GM21723 (cell line): ENCODE data around the gene UBE2QL1.

Experiments used
- ATAC-seq: cut with Tn5 transposase; IDR thresholded peaks from one replicate; pipeline ENCODE4 v1.9.1; 2021; ENCODE audit warnings: mild to moderate bottlenecking, moderate library complexity; ENCODE audit not compliant: unreplicated experiment

The UBE2QL1 gene, protein sequence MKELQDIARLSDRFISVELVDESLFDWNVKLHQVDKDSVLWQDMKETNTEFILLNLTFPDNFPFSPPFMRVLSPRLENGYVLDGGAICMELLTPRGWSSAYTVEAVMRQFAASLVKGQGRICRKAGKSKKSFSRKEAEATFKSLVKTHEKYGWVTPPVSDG

GRCh38 chr5:6448622-6449464, at the start of gene UBE2QL1:
Gene UBE2QL1, plus strand, starts transcription at chr5:6448859. Its CDS starts 35 bp downstream, at chr5:6448894.
- no peak for ATAC-seq

DNA sequence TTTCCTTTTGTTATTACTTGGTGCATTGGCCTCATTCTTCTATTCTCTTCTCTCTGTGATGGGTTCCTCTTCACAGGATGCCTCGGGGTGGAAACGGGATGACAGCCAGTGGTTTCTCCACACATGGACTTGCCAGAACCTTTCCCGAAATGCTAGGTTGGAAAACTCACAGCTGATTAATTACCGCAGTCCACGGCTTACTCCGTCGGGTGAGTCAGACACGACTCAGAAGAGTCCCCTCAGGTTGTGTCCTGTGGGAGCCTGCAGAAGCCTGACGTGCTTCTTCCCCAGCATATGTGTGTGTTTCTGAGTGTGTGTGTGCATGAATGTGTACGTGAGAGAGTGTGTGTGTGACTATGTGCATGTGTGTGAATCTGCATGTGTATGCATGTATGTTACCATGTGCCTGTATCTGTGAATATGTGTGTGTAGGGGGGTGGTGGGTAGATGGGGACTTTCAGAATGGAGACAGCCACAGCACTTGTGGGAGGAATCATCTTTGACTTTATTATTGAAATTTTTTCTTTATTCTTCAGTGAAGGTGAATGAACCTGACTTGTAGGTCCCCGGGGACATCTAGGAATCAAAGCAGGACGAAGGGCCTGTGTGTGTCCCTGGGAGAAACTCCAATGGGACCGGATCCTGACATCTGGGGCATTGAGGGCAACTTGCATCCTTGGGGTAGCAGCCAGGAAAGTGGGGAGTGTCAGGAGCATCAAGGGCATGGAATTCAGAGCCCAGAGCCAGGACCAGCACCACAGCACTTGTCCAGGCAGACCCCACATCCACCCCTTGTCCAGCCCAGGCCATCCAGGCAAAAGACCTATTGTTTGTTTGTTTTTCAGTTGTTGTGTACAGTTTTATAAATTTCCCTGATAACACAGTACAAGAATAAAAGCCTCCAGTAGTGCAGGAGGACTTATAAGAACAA, 48.4 kb upstream of the UBE2QL1 start:
- no peak for ATAC-seq

DNA sequence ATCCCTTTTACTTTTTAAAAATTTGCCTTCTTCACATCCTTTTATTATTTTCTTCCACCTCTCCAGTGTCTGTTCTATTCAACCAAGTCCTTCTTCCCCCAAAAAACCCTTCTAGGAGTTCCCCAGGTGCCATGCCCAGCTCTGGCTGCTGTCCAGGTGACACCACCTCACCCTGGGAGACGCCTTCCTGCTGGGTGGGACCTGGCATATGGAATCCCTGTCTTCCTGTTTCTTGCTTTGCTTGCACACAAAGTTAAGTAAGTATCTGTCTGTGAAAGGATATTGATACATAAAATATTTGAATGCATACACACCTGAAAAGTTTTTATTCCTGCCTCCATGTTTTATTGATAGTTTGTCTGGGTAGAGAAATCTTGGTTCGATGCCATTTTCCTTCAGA, 47.2 kb upstream of the UBE2QL1 start:
- no peak for ATAC-seq

DNA sequence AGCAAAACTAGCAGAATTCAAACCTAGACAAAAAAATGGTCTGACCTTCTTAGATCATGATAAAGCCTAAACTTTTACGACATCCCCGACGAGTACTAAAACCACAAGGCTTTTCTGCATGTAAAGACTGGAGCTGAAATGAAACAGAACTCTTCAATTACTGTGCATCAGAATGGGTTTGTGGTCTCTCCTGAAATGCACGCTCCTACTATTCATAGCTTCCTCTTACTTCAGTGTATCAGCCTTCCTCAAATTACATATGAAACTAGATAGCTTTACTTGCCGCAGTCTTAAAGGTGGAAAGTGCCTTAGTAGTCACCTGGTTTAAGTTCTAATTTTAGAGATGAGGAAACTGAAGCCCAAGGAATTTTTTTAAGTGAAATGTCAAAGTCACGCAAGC, 45.7 kb upstream of the UBE2QL1 start:
- ATAC-seq, result peak; percentile 61

DNA sequence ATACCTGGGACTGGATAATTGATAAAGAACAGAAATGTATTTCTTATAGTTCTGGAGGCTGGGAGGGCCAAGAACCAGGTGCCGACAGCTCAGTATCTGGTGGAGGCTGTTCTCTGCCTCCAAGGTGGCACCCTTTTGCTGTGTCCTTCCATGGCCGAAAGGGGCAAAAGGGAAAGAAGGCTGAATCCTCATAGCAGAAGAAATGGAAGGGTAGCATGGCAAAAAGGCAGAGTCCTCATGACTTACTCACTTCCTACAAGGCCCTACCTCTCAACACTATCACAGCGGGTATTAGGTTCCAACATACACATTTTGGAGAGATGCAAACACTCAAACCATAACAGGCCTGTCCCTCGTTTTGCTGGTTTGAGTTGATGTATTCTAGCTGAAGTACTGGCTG, 45.2 kb upstream of the UBE2QL1 start:
- no peak for ATAC-seq

- ATAC-seq, result no peak
Observed at GRCh38 chr5:6404129-6404528, 44.5 kb upstream of the UBE2QL1 start.

- no peak for ATAC-seq
Observed at GRCh38 chr5:6405591-6405990, 43.1 kb upstream of the UBE2QL1 start.

DNA sequence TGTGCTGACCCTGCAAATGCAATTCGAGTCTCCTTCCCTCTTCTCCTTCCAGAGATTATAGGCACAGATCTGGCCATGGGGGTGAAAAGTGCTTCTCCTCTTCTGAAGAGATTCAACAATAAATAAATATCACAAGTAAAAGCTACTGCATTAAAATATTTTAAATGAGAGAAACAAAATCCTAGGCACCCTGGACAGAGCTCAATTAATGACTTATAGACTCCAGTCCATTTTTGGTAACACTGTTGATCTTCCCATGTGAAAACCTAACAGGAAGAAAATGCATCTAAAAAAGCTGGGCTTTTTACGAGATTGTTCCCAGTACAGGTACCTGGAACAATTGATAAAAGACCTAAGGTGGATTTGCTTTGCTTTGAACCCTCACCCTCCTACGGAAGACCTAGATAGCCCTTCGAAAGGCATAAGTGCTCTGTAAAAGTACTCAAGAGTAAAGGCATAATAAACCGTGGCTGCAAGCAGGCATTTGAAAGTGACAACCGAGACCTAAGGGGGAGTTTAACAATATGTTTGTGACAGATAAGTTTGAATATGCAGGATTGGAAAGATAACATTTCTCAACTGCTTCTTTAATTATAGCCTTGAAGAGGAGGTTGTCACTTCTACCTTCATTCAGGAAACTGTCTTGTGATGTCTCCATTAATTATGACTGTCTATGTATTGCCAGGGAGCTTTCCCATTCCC, 41.0 kb upstream of the UBE2QL1 start:
- ATAC-seq, result no peak

DNA sequence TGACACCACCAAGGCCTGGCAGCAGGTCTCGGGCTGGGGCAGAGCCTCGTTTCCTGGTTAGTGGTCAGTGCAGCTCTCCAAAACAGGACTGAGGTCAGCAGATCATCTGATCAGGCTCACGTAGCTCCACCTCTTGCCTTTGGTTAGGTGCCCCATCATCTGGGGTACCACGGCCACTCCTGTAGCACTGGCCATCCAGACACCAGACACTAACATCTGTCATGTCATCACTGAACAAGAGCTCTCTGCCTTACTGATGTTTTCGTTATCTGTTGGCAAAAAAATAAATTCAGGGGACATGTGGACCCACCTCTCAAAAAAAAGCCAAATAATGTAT, 40.4 kb upstream of the UBE2QL1 start:
- ATAC-seq, result no peak

- no peak for ATAC-seq
Observed at GRCh38 chr5:6408627-6409446, 39.8 kb upstream of the UBE2QL1 start.

DNA sequence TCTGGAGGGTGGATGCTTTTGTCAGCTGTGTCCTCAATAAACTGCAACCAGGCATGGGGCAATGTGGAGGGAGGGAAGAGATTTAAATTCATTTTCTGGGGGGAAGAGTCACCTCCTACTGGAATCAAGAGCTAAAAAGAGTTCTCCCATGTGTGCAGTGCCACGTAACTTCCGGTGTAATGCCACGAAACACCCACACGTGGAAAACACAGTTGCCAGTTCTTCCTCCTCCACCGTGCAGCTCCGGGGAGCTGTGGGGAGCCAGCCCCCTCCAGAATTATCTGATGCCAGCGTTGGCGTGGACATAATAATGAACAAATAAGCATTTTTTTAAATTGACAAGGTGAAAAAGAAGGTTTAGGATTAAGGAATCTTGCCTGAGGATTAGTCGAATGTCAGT, 38.2 kb upstream of the UBE2QL1 start:
- ATAC-seq, result no peak

DNA sequence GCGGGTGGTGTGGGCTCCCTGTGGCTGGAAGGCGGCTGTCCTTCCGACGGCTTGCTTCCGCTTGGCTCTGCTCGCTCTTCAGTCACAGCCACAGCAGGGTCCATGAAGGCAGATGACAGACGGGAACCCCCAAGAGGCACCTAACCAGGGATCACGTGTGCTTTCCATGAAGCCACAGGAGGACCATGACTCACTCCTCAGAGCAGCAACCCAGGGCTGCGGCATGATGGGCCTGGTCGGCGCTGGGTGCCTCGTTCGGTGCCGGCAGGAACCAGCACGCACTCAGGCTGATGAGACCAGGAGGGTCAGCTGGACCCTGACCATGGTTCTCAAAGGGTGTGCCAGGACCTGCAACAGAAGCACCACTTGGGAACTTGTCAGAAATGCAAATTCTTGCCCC, 37.5 kb upstream of the UBE2QL1 start:
- ATAC-seq, result no peak

DNA sequence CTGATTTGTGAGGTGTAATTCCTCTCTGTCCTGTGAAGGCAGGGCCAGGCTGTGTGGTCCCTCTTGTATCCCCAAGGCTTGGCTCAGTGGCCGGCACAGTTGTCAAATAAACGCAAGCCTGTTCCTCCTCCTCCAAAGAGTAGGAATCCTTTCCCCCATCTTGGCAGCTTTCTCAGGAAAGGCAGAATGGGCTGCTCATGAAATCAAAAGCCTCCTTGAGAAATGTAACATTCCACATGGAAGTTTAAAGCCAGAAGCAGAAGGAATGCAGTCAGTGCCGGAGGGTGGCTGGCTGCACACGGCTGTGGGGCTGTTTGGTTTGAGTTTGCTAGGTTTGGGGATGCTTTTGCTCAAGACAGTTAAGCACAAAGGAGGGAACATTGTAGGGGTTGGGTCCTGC, 35.8 kb upstream of the UBE2QL1 start:
- no peak for ATAC-seq

DNA sequence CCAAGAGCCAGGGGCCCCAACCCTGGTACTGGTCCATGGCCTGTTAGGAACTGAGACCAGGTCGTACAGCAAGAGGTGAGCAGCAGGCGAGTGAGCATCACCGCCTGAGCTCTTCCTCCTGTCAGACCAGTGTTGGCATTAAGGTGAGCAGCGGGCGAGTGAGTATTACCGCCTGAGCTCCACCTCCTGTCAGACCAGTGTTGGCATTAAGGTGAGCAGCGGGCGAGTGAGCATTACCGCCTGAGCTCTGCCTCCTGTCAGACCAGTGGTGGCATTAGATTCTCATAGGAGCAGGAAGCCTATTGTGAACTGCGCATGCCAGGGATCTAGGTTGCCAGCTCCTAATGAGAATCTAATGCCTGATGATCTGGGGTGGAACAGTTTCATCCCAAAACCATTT, 31.0 kb upstream of the UBE2QL1 start:
- ATAC-seq, result no peak

GRCh38 chr5:6418679-6419276, 29.9 kb upstream of the UBE2QL1 start:
- no peak for ATAC-seq

DNA sequence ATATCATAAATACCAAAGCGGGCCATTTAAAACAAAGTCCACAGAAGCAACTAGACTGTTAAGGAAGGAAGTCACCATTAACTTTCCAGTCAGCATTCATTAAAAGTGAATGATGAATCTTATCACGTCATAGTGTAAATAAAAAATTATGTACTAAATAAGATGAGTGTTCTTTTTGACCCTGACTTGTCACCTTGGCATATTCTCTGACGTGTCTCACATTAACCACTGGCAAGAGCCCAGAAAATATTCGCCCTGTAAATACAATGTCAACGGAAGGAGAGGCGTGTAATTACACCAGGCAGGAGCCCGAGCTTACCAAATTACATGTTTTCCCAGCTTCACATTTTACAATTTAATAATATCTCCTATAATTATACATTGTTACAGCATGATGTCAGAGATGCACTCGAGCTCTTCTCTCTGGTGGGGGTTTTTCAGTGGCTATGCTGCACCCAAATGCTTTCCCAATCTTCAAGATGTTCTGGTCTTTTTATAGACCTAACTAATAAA, 29.3 kb upstream of the UBE2QL1 start:
- ATAC-seq, result no peak

GRCh38 chr5:6423327-6424109, 25.1 kb upstream of the UBE2QL1 start:
- no peak for ATAC-seq

DNA sequence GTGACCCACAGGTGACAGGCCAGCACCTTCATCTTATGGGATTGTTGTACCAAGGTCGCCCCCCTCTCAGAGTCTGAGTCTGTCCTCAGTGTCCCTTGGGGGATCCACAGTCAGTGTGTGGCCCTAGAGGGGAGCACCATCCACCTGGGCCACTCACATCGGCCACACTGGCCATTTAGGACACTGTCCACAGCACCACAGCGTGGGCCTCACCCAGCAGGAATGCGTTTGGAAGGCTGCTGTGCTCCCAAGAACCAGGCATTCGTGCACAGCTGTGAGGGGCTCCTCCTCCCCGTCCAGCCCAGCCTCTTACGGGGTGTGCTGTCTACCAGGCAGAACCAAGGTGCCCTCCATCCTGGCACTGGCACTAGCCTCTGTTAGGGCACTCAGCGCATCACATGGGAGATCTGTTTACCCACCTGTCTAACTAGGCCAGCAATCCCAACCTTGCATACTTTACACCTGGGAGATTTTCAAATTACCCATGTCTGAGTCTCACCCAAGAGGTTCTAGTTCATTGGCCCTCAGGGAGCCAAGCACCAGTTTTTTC, 24.5 kb upstream of the UBE2QL1 start:
- no peak for ATAC-seq

DNA sequence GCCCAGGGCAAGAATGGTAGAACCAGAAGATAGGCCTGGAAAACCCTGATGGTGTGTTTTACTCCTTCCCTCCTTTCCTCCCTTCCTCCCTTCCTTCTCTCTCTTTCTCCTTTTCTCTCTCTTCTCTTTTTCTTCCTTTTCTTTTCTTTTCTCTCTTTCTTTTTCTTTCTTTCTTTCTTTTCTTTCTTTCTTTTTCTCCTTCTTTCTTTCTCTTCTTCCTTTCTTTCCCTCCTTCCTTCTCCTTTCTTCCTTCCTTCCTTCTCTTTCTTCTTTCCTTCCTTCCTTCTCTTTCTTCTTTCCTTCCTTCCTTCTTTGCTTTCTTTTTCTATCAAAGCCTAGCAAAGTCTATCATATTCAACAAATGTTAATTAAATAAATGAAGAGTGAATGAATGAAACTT, 24.0 kb upstream of the UBE2QL1 start:
- no peak for ATAC-seq
